GM19395 (cell line): ENCODE measurements around the gene MIEF1.
"Not testable (repeated sequence)": the region's sequence is repeated elsewhere in the genome, so short reads cannot be mapped to it uniquely, and the experiment has no call there.

Experiments
- ATAC-seq: cut with Tn5 transposase; IDR thresholded peaks from one replicate; pipeline ENCODE4 v1.9.1; 2021; ENCODE audit warnings: mild to moderate bottlenecking, moderate library complexity; ENCODE audit not compliant: unreplicated experiment

MIEF1 gene

DNA sequence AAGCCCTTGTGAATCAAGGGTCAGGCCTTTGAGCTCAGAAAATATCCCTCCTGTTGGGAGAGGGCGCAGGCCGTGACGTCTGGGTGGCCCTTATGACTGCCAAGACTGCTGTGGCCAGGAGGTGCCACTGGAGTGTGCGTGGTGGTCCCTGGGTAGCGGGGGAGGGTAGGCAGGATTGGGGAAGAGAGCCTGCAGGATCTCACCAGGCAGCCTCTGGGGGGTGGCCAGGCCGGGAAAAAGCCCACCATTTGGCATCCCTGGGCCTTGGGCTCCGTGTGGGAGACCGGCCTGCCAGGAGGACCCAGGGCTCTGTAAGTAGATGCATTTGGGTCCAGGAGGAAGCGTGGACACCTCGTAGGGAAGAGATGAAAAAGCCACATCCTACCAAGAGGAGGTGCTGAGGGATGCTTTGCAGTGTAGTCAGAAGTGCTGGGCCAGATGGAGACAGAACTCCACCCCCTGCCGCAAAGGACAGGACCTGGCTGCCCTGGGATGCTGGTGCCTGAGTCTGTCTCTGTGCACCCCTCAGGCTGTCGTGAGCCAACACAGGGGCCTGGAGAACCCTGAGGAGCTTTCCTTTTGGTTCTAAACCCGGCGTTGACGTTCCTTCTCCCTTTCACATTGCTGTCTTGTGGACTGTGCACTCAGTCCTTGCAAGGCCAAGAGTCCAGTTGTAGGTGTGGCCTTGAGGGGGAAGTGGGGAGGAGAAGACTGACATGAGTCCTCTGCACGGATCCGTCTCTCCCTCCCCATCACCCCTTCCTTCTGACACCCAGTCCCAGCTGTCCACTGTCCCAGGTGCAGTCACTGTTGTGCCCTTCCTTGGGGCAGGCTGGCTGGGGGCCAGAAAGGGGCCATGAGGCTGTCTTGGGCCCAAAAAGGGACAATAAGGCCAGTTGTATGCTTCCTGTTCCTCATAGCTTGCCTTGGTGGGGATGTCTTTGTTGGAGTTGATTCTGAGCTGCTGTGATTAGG is 12.7 kb upstream of the MIEF1 start:
- no peak for ATAC-seq

- ATAC-seq: peak; percentile 56
These were observed 11.8 kb upstream of the MIEF1 start for GRCh38 chr22:39490135-39490798.

DNA sequence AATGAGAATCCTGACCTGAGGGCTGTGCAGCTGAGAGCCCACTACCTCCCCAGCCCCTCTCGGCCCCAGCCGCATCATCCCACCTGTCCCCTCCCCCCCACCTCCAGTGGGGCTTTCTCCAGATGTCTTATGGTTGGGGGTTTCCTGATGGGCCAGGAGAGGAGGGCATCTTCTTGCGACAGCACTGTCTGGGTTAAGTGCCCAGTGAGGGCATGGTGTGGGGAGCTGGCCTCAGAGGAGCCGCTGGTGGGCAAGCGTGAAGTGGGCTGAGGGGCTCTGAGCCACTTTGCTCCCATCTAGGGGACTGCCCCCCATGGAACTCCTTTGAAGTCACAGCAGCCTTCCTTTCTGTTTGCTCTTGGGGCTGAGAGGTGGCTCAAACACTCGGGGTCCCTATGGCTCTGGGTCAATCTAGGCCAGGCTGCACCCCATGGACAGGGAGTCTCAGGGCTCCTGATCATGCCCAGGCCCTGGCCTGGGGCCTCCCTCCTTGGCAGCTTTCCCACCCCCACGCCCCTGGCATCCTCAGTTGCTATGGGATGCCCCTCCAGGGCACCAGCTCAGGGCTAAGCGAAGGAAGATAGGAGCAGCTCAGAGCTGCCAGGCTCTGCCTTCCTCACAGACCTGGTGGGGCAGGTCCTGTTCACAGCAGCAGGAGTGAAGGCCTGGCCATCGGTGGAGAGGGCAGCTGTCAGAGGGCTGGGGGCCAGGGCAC is 11.0 kb upstream of the MIEF1 start:
- ATAC-seq: no peak

GRCh38 chr22:39491696-39492095 is 10.4 kb upstream of the MIEF1 start:
- no peak for ATAC-seq

- no peak for ATAC-seq
These were observed 9.9 kb upstream of the MIEF1 start for GRCh38 chr22:39492186-39492585.

GRCh38 chr22:39493759-39494158 is 8.3 kb upstream of the MIEF1 start:
- no peak for ATAC-seq

DNA sequence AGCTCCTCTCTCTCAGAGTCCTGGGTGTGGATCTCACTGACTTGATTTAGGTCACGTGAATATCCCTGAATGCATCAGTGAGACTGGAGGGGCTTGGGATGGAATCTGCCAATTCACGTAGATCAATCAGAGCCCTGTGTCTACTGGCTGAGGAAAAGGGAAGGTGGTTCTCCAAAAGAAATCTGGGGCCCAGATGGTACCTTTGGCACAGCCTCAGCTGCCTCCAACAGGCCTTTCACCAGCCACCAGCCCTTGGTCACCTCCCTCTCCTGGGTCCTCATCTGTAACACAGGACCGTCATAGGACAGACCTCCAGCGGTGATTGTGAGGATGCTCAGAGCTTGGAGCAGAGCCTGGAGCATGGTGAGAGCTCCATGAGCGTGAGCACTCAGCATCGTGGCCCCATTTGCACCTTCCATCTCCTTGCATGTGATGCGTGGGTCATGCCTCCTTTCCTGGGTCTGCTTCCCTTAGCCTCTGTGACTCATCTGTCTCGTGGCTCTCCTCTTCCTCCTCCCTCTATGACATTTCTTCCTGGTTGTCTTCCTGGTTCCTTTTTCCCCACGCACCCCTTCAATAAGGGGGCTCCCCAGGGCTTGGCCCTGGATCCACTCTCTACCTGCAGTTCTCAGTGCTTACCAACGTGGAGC is 7.5 kb upstream of the MIEF1 start:
- ATAC-seq: no peak

GRCh38 chr22:39496131-39496838 is 5.8 kb upstream of the MIEF1 start:
- no peak for ATAC-seq

DNA sequence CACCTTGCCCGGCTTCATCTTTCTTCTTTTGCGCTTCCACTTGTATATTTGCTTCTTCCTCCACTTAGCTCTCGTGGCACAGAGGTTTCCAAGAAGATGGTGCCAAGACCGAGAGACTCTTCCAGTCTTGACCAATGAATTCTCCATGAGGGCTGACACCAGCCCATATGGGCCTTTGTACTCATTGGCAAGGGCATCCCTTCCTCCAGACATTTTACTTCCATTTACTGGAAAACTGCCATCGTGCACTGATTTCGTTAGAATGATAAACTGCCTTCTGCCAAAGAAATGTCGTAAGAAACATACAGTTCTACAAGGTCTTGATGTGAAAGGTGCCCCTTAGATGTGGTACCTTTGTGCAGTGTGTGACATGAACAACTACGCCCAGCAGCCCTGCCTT is 4.7 kb upstream of the MIEF1 start:
- ATAC-seq: no peak

GRCh38 chr22:39498368-39498767 is 3.7 kb upstream of the MIEF1 start:
- ATAC-seq: no peak

- ATAC-seq: no peak
These were observed 3.3 kb upstream of the MIEF1 start for GRCh38 chr22:39498802-39499201.

DNA sequence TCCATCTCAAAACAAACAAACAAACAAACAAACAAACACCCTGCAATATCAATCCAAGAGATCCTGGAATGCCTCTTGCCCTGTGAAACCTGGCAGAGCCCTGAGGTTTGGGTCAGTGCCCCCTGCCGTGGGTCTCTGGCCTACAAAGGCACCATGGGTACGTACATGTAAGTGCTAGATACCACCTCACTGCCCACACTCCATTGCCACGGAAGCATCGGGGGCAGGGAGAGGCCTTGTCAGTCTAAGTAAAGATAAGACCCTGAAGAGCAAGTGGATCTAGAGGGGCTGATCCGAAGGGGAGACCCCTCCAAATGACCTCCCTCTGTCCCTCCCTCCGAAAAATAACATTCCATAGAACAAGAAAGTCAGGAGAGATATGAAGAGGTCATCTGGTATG is 2.0 kb upstream of the MIEF1 start:
- no peak for ATAC-seq

GRCh38 chr22:39501644-39502108 is 414 bp upstream of the MIEF1 start:
- ATAC-seq: no peak

- ATAC-seq: no peak
These were observed 809 bp downstream of the MIEF1 start for GRCh38 chr22:39502789-39503409.

- ATAC-seq: no peak
These were observed 1.5 kb downstream of the MIEF1 start for GRCh38 chr22:39503630-39504029.

GRCh38 chr22:39504071-39504470 is 2.0 kb downstream of the MIEF1 start:
- ATAC-seq: no peak

- not testable (repeated sequence) for ATAC-seq
These were observed 4.9 kb downstream of the MIEF1 start for GRCh38 chr22:39507021-39507420.

DNA sequence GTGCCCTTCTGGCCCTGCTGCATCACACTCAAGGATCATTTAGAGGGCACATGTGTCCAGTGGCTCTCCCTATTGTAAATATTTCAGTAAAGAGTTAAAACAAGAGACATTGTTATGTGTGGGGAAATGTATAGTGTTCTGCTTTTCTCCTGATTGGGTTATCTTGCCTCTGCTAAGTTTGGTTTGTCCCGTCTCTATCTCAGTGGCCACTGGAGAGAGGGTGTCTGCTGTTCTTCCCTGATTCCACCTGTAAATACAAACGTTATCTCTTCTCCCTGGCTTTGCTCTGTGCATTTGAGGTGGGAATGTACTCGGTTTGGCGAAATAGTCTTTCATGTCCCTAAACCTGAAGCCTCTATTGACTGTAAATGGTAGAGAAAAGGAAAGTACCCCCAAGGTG is 6.3 kb downstream of the MIEF1 start:
- no peak for ATAC-seq

- no peak for ATAC-seq
These were observed 8.5 kb downstream of the MIEF1 start for GRCh38 chr22:39510529-39511149.
